Measurements from ENCODE around the gene RPL14.

- TF ChIP-seq CTCF (IDR thresholded peaks at IDR 0.05) (no peak), POLR2A (IDR thresholded peaks at IDR 0.05) (no peak)
These were observed 30.0 kb downstream of the RPL14 start for GRCh38 chr3:40487172-40487571.

Measured in right lobe of liver (tissue), 4 donors.